ENCODE data around the gene NDUFA5.

DNA sequence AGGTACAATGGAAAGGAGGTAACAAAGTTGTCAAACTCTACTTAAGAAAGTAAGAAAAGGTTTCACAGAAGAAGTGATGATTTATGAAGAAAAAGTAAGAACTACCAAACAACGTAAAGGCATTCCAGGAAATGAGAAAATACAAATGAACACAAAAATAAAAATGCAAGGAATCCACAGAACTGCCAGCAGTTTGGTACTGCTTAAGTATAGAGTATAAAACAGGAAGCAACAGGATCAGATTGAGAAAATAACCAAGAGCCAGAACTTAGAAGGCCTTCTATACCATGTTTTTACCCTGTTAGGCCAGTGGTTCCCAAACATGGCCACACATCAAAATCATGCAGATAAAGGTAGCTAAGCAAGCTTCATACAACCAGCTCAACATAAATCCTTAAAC is 9.2 kb downstream of the NDUFA5 start:
- TF ChIP-seq CTCF (conservative IDR thresholded peaks at IDR 0.05), result no peak
- no peak for TF ChIP-seq ZFX (IDR thresholded peaks at IDR 0.05)
